Neural progenitor cell (in vitro differentiated cells): ENCODE results near the gene CAPS2. TPM values are rescaled to one million over a fixed set of nuclear protein-coding genes. Genes with fewer than 3 reads are reported as not detected.

ENCODE experiments used
- DNase-seq: peaks from one replicate; pipeline ENCODE4 v3.0.0-alpha.2; 2016; ENCODE audit warnings: low spot score
- H2AFZ ChIP-seq: fragments of 200-600 bp; sonication (generic); replicated peaks from 2 replicates; pipeline ENCODE4 v1.6.1; 2016; ENCODE audit warnings: antibody characterized with exemption
- H3F3A ChIP-seq: fragments of 200-600 bp; sonication (generic); 2 replicates; pipeline ENCODE4 v1.6.1; 2016; ENCODE audit warnings: antibody characterized with exemption, low read depth
- H3K27ac ChIP-seq: fragments of 200-600 bp; sonication (generic); 2 replicates; pipeline ENCODE4 v1.5.1; 2016; ENCODE audit warnings: mild to moderate bottlenecking
- H3K27me3 ChIP-seq: fragments of 200-600 bp; sonication (generic); 2 replicates; pipeline ENCODE4 v1.6.1; 2016; ENCODE audit warnings: mild to moderate bottlenecking, moderate library complexity
- H3K36me3 ChIP-seq: fragments of 200-600 bp; sonication (generic); 2 replicates; pipeline ENCODE4 v1.5.1; 2016
- H3K4me1 ChIP-seq: fragments of 200-600 bp; sonication (generic); 2 replicates; pipeline ENCODE4 v1.6.1; 2016; ENCODE audit warnings: mixed run types
- H3K4me2 ChIP-seq: fragments of 200-600 bp; sonication (generic); 2 replicates; pipeline ENCODE4 v1.6.1; 2016
- H3K4me3 ChIP-seq: fragments of 200-600 bp; sonication (generic); 2 replicates; pipeline ENCODE4 v1.5.1; 2016
- H3K79me2 ChIP-seq: fragments of 200-600 bp; sonication (generic); 2 replicates; pipeline ENCODE4 v1.6.1; 2016; ENCODE audit warnings: low read depth
- H3K9ac ChIP-seq: fragments of 200-600 bp; sonication (generic); 2 replicates; pipeline ENCODE4 v1.6.1; 2016
- H3K9me3 ChIP-seq: fragments of 200-600 bp; sonication (generic); 2 replicates; pipeline ENCODE4 v1.5.1; 2016; ENCODE audit warnings: low read depth
- H4K20me1 ChIP-seq: fragments of 200-600 bp; sonication (generic); 2 replicates; pipeline ENCODE4 v1.6.1; 2016; ENCODE audit warnings: low read depth
- H3K27ac Mint-ChIP-seq: 3 replicates; pipeline ENCODE4 v1.8.0; 2021; ENCODE audit warnings: mixed read lengths
- H3K27me3 Mint-ChIP-seq: 2 replicates; pipeline ENCODE4 v1.8.0; 2022; ENCODE audit warnings: low read depth, mild to moderate bottlenecking, inconsistent platforms, moderate library complexity, mixed read lengths; ENCODE audit not compliant: insufficient read depth
- H3K36me3 Mint-ChIP-seq: 3 replicates; pipeline ENCODE4 v1.8.0; 2021; ENCODE audit warnings: mixed read lengths
- H3K4me1 Mint-ChIP-seq: 3 replicates; pipeline ENCODE4 v1.8.0; 2021; ENCODE audit warnings: mixed read lengths
- H3K4me3 Mint-ChIP-seq: 3 replicates; pipeline ENCODE4 v1.8.0; 2021; ENCODE audit warnings: mild to moderate bottlenecking, moderate library complexity, mixed read lengths
- H3K9me3 Mint-ChIP-seq: 3 replicates; pipeline ENCODE4 v1.8.0; 2020; ENCODE audit warnings: mixed read lengths
- CTCF ChIP-seq: fragments of 200-600 bp; sonication (generic); IDR thresholded peaks from 2 replicates; pipeline ENCODE4 v1.5.1; 2017; ENCODE audit warnings: antibody characterized with exemption, mild to moderate bottlenecking
- EZH2 ChIP-seq: fragments of 200-600 bp; sonication (generic); IDR thresholded peaks from 2 replicates; pipeline ENCODE4 v1.6.1; 2017; ENCODE audit warnings: antibody characterized with exemption, mild to moderate bottlenecking, moderate library complexity
- EZH2phosphoT487 ChIP-seq: fragments of 200-600 bp; sonication (generic); IDR thresholded peaks from 2 replicates; pipeline ENCODE4 v1.6.1; 2017; ENCODE audit warnings: antibody characterized with exemption
- total RNA-seq: library from RNA; depleted of rRNA; stranded (reverse); fragments of >200 nt; gene quantifications from 2 replicates; pipeline ENCODE4 v1.2.3, GENCODE V29; 2015; ENCODE audit warnings: low replicate concordance

Gene CAPS2
- total RNA-seq, 1 donor from 2014 or later = 20.1 TPM

DNA sequence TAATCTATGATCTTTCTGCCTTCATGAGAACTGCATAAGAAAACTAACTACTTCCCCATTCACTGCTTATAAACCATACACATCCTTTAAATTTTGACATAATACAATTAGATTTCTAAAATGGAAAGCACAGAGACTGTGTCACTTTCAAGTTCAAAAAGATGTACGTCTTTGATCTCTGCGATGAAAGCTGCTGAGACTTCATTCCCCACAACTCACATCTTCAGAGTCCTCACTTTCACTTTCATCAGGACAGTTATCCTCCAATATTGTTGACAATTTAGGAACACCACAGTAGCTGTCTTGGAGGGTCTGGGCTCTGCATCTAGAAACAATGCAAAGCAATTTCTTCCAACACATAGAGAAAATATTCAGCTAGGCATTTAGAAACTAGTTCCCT, 72.6 kb downstream of the CAPS2 start:
- DNase-seq = no peak
- Histone ChIP-seq H3K27me3 (no peaks in the 10 kb centered on the region), H3K4me3 (no peak overlapping the region), H3K4me2 (no peak overlapping the region), H3F3A (no peaks in the 10 kb centered on the region), H3K4me1 (peaks cover 5% of the 10 kb centered on the region), H3K9me3 (no peaks in the 10 kb centered on the region), H3K36me3 (no peaks in the 10 kb centered on the region), H3K79me2 (no peaks in the 10 kb centered on the region), H3K27ac (no peak overlapping the region), H3K9ac (no peak overlapping the region), H2AFZ (no peak overlapping the region), H4K20me1 (no peaks in the 10 kb centered on the region)
- H3K36me3 Mint-ChIP-seq = no peaks in the 10 kb centered on the region
- H3K9me3 Mint-ChIP-seq = no peaks in the 10 kb centered on the region
- H3K27me3 Mint-ChIP-seq = no peaks in the 10 kb centered on the region
- no peak overlapping the region for H3K27ac Mint-ChIP-seq
- H3K4me1 Mint-ChIP-seq = no peaks in the 10 kb centered on the region
- TF ChIP-seq CTCF (no peak), EZH2 (no peak), EZH2phosphoT487 (no peak)
- H3K4me3 Mint-ChIP-seq = no peak overlapping the region

- H4K20me1 ChIP-seq = no peaks in the 10 kb centered on the region
- H3K4me1 Mint-ChIP-seq = no peaks in the 10 kb centered on the region
- H3K79me2 ChIP-seq = no peaks in the 10 kb centered on the region
- no peaks in the 10 kb centered on the region for H3K27me3 ChIP-seq
- no peaks in the 10 kb centered on the region for H3K4me1 ChIP-seq
- no peak overlapping the region for H3K27ac Mint-ChIP-seq
- DNase-seq = no peak
- no peak overlapping the region for H3K4me2 ChIP-seq
- H3K9me3 ChIP-seq = no peaks in the 10 kb centered on the region
- H3K36me3 ChIP-seq = no peaks in the 10 kb centered on the region
- H3F3A ChIP-seq = no peaks in the 10 kb centered on the region
- H3K36me3 Mint-ChIP-seq = no peaks in the 10 kb centered on the region
- no peak overlapping the region for H3K27ac ChIP-seq
- no peak for TF ChIP-seq EZH2
- TF ChIP-seq CTCF = no peak
- TF ChIP-seq EZH2phosphoT487 = no peak
- H3K9me3 Mint-ChIP-seq = no peaks in the 10 kb centered on the region
- H3K4me3 ChIP-seq = no peak overlapping the region
- no peak overlapping the region for H3K9ac ChIP-seq
- no peaks in the 10 kb centered on the region for H3K27me3 Mint-ChIP-seq
- H3K4me3 Mint-ChIP-seq = no peak overlapping the region
- H2AFZ ChIP-seq = no peak overlapping the region
Measured at GRCh38 chr12:75245108-75245507, 85.0 kb downstream of the CAPS2 start.

GRCh38 chr12:75239987-75240386, 90.1 kb downstream of the CAPS2 start:
- H3F3A ChIP-seq = no peaks in the 10 kb centered on the region

More at GRCh38 chr12:75239987-75240386, 90.1 kb downstream of the CAPS2 start:
- Mint-ChIP-seq H3K9me3 (no peaks in the 10 kb centered on the region), H3K27ac (no peak overlapping the region), H3K4me3 (no peak overlapping the region), H3K4me1 (no peaks in the 10 kb centered on the region), H3K27me3 (no peaks in the 10 kb centered on the region), H3K36me3 (no peaks in the 10 kb centered on the region)
- Histone ChIP-seq H3K79me2 (no peaks in the 10 kb centered on the region), H3K9me3 (no peaks in the 10 kb centered on the region), H3K27me3 (no peaks in the 10 kb centered on the region), H4K20me1 (no peaks in the 10 kb centered on the region), H3K4me2 (no peak overlapping the region), H3K27ac (no peak overlapping the region), H2AFZ (no peak overlapping the region), H3K4me1 (no peaks in the 10 kb centered on the region), H3K36me3 (no peaks in the 10 kb centered on the region), H3K9ac (no peak overlapping the region), H3K4me3 (no peak overlapping the region)
- no peak for DNase-seq
- TF ChIP-seq CTCF (no peak), EZH2phosphoT487 (no peak), EZH2 (no peak)
